ENCODE results near the gene SLC15A4.

The SLC15A4 gene

DNA sequence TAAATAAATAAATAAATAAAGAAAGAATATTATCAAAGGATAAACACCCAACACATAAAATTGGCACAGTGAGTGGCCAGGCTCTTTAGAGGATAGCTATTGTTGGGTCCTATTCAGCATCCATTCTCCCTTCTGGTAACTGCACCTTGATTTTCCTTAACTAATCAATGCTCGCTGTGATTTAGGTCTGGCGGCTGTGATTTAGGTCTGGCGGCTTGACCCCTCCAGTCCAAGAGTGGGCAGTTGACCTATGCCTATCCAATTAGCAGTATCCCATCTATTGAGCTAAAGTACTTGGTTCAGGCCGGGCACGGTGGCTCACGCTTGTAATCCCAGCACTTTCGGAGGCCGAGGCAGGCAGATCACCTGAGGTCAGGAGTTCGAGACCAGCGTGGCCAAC lies 9.7 kb upstream of the SLC15A4 start:
- Histone ChIP-seq H3K27me3 (ENCODE audit: insufficient read depth, low read depth, severe bottlenecking) (no peaks in the 10 kb centered on the region), H3K9me3 (ENCODE audit: severe bottlenecking) (no peaks in the 10 kb centered on the region), H3K36me3 (no peaks in the 10 kb centered on the region), H3K4me3 (ENCODE audit: low read depth, low read length) (no peak overlapping the region), H3K27ac (no peak overlapping the region)
- TF ChIP-seq, protein P1, sequence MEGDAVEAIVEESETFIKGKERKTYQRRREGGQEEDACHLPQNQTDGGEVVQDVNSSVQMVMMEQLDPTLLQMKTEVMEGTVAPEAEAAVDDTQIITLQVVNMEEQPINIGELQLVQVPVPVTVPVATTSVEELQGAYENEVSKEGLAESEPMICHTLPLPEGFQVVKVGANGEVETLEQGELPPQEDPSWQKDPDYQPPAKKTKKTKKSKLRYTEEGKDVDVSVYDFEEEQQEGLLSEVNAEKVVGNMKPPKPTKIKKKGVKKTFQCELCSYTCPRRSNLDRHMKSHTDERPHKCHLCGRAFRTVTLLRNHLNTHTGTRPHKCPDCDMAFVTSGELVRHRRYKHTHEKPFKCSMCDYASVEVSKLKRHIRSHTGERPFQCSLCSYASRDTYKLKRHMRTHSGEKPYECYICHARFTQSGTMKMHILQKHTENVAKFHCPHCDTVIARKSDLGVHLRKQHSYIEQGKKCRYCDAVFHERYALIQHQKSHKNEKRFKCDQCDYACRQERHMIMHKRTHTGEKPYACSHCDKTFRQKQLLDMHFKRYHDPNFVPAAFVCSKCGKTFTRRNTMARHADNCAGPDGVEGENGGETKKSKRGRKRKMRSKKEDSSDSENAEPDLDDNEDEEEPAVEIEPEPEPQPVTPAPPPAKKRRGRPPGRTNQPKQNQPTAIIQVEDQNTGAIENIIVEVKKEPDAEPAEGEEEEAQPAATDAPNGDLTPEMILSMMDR (IDR thresholded peaks at IDR 0.05; ENCODE audit: low read depth, low read length), result no peak
- DNase-seq, result no peak

DNA sequence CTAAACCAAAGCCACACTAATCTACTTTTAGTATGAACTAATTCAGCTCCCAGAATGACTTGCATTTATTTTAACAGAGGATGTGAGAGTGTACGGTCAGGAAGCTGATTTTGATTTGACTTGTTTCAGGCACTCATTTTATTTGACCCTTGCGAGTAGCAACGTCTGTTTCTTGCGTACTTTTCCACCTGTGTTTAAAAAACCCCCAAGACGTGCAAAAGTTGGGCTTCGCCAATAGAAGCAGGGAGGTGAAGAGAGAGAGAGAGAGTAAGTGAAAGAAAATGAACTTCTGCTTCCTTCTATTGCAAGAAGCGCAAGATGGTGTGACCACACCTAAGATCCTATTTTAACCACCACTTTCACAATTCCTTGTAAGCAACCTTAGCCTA lies 6.7 kb upstream of the SLC15A4 start:
- Histone ChIP-seq H3K9me3 (ENCODE audit: severe bottlenecking) (no peaks in the 10 kb centered on the region), H3K4me3 (ENCODE audit: low read depth, low read length) (peak overlapping the region; percentile 19; the same call in 1 of the 2 replicates), H3K36me3 (no peaks in the 10 kb centered on the region; the same call in 1 of the 2 replicates), H3K27me3 (ENCODE audit: insufficient read depth, low read depth, severe bottlenecking) (no peaks in the 10 kb centered on the region), H3K27ac (peak overlapping the region; percentile 70)
- no peak for DNase-seq
- TF ChIP-seq, protein P1 (IDR thresholded peaks at IDR 0.05; ENCODE audit: low read depth, low read length), result no peak

DNA sequence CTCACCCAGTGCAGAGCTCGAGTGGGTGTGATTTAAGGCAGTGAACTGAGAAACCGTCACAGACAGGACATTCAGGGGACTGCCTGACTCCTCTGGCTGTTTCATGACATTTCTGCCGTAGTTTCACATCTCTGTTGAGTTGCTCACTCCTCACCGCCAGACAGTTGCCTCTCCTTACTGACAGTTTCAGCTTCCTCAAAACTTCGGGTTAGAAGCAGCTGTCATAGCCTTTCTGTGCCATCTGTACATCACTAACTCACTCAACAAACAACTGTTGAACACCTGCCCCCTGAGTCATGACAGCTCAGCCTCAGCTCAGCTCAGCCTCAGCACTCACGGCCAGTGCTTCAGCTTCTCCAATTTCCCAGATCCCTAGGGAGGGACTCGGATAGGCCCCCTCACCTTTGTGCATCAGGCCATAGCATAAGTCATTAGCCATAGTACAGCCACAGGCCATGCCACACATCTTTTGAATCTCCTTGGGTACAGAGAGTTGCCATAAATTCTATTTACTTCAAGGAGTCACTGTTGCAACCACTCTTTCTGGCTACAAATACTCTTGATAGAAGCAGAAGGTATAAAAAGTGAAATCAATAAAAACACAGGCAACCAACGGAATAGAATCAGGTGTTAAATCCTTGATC lies 6.2 kb upstream of the SLC15A4 start:
- Histone ChIP-seq H3K36me3 (no peaks in the 10 kb centered on the region; the same call in 1 of the 2 replicates), H3K27ac (peak overlapping the region; percentile 70), H3K9me3 (ENCODE audit: severe bottlenecking) (no peaks in the 10 kb centered on the region), H3K27me3 (ENCODE audit: insufficient read depth, low read depth, severe bottlenecking) (no peaks in the 10 kb centered on the region), H3K4me3 (ENCODE audit: low read depth, low read length) (no peak overlapping the region; the same call in 1 of the 2 replicates)
- DNase-seq, result peak; percentile 73
- TF ChIP-seq, protein P1 (IDR thresholded peaks at IDR 0.05; ENCODE audit: low read depth, low read length), result no peak

DNA sequence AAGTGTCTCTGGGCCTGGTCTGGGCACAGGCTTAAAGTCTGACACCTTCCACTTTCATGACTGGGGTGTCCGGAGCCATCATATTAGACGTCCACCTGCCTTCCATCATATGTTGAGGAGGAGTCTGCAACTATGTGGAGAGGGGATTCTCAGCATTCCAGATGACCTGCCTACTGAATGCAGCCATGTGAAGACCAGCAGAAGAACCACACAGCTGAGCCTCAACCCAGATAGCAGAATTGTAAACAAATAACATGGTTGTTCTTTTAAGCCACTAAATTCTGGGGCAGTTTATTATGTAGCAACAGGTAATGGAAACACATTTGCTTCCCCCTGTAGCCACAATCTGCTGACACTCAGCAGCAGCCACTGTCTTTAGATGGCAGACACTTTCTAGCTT lies 4.0 kb upstream of the SLC15A4 start:
- DNase-seq, result no peak

DNA sequence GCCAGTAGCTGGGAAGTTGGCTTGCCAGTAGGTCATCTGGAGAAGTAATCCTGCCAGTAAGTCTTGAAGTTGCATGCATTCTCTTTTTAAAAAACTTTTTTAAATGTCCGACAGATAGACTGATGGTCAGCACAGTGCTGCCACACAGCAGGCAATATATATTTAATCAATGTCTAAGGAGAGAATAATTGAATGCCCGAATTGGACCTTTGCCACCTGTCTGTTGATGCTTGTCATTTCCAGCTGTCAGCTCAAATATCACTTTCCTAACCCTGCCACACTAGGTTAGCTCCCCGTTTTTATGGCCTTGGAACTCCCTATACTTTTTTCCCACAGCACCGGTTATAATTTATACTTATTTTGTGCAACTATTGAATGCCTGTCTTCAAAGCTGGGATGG lies 2.1 kb upstream of the SLC15A4 start:
- H3K27ac ChIP-seq, result no peak overlapping the region
- TF ChIP-seq, protein P1 (IDR thresholded peaks at IDR 0.05; ENCODE audit: low read depth, low read length), result no peak
- DNase-seq, result no peak

More for the DNA sequence above, 4.0 kb upstream of the SLC15A4 start:
- Histone ChIP-seq H3K36me3 (no peaks in the 10 kb centered on the region; the same call in 1 of the 2 replicates), H3K27me3 (ENCODE audit: insufficient read depth, low read depth, severe bottlenecking) (no peaks in the 10 kb centered on the region), H3K4me3 (ENCODE audit: low read depth, low read length) (no peak overlapping the region), H3K9me3 (ENCODE audit: severe bottlenecking) (no peaks in the 10 kb centered on the region), H3K27ac (no peak overlapping the region)
- TF ChIP-seq, protein P1 (IDR thresholded peaks at IDR 0.05; ENCODE audit: low read depth, low read length), result no peak

More for the DNA sequence above, 2.1 kb upstream of the SLC15A4 start:
- Histone ChIP-seq H3K36me3 (peaks cover 11% of the 10 kb centered on the region), H3K9me3 (ENCODE audit: severe bottlenecking) (no peaks in the 10 kb centered on the region), H3K4me3 (ENCODE audit: low read depth, low read length) (no peak overlapping the region), H3K27me3 (ENCODE audit: insufficient read depth, low read depth, severe bottlenecking) (no peaks in the 10 kb centered on the region)
